Liver (tissue), 9 donors: ENCODE results near the gene ICAM3. TPM values are rescaled to one million over a fixed set of nuclear protein-coding genes. Genes with fewer than 3 reads are reported as not detected.
"Not testable (repeated sequence)": the region's sequence is repeated elsewhere in the genome, so short reads cannot be mapped to it uniquely, and the experiment has no call there.

Source experiments
- DNase-seq: peaks from one replicate; pipeline ENCODE4 v3.0.0-alpha.2; 2017; ENCODE audit warnings: low spot score
- H3K27ac ChIP-seq, 2 donors: one replicate each; pipeline ENCODE4 v1.7.0; 2013; ENCODE audit warnings: inconsistent platforms in 2 of 2, low read length in 2 of 2, control low read depth in 1 of 2, low read depth in 1 of 2, mild to moderate bottlenecking in 1 of 2
- H3K27me3 ChIP-seq, 4 donors: one replicate each; pipeline versions ENCODE4 v1.6.1 to v1.7.0; 2013; ENCODE audit warnings: low read length in 3 of 4, inconsistent platforms in 1 of 4, mild to moderate bottlenecking in 1 of 4, moderate library complexity in 1 of 4; ENCODE audit not compliant: control insufficient read depth in 4 of 4, insufficient read depth in 4 of 4
- H3K36me3 ChIP-seq, 4 donors: one replicate each; pipeline versions ENCODE4 v1.6.1 to v1.7.0; 2013; ENCODE audit warnings: low read length in 3 of 4, mild to moderate bottlenecking in 3 of 4, low read depth in 1 of 4, moderate library complexity in 1 of 4; ENCODE audit not compliant: control insufficient read depth in 4 of 4, insufficient read depth in 3 of 4
- H3K4me1 ChIP-seq, 4 donors: one replicate each; pipeline versions ENCODE4 v1.6.1 to v1.7.0; 2013; ENCODE audit warnings: low read length in 3 of 4, mild to moderate bottlenecking in 3 of 4, moderate library complexity in 1 of 4; ENCODE audit not compliant: control insufficient read depth in 4 of 4, insufficient read depth in 4 of 4
- H3K4me3 ChIP-seq, 3 donors: one replicate each; pipeline versions ENCODE4 v1.6.1 to v1.7.0; 2013; ENCODE audit warnings: low read length in 3 of 3, control low read depth in 1 of 3, low read depth in 1 of 3, mild to moderate bottlenecking in 1 of 3
- H3K9ac ChIP-seq, 2 donors: one replicate each; pipeline ENCODE4 v1.7.0; 2013; ENCODE audit warnings: low read length in 2 of 2, mild to moderate bottlenecking in 2 of 2, moderate library complexity in 2 of 2, control low read depth in 1 of 2, low read depth in 1 of 2
- H3K9me3 ChIP-seq, 4 donors: one replicate each; pipeline versions ENCODE4 v1.6.1 to v1.7.0; 2013; ENCODE audit warnings: low read length in 3 of 4; ENCODE audit not compliant: control insufficient read depth in 4 of 4
- ATF3 ChIP-seq: IDR thresholded peaks from 2 replicates; pipeline ENCODE4 v1.6.1; 2016; ENCODE audit warnings: antibody characterized with exemption
- CTCF ChIP-seq: fragments of 150-350 bp; IDR thresholded peaks from 2 replicates; pipeline ENCODE4 v1.5.1; 2017; ENCODE audit warnings: improper control_type of control experiment, low read depth, low read length; ENCODE audit not compliant: missing input control
- FOXA1 ChIP-seq: IDR thresholded peaks from 2 replicates; pipeline ENCODE4 v1.6.1; 2016; ENCODE audit warnings: antibody characterized with exemption
- GABPA ChIP-seq, 2 donors: IDR thresholded peaks in 1 of 2; conservative IDR thresholded peaks in 1 of 2; 2 replicates each; pipeline ENCODE4 v1.6.1; 2016; ENCODE audit warnings: antibody characterized with exemption in 2 of 2, mild to moderate bottlenecking in 1 of 2, moderate library complexity in 1 of 2
- HNF4A ChIP-seq, 2 donors: conservative IDR thresholded peaks; 2 replicates each; pipeline ENCODE4 v1.6.1; 2016; ENCODE audit warnings: antibody characterized with exemption in 2 of 2, mild to moderate bottlenecking in 2 of 2
- HNF4G ChIP-seq: IDR thresholded peaks from 2 replicates; pipeline ENCODE4 v1.6.1; 2016; ENCODE audit warnings: antibody characterized with exemption
- MAX ChIP-seq: IDR thresholded peaks from 2 replicates; pipeline ENCODE4 v1.6.1; 2016; ENCODE audit warnings: antibody characterized with exemption
- RAD21 ChIP-seq, 2 donors: IDR thresholded peaks; 2 replicates each; pipeline ENCODE4 v1.6.1; 2016; ENCODE audit warnings: antibody characterized with exemption in 2 of 2, mild to moderate bottlenecking in 2 of 2
- RXRA ChIP-seq, 2 donors: IDR thresholded peaks; 2 replicates each; pipeline ENCODE4 v1.6.1; 2017 to 2018; ENCODE audit warnings: antibody characterized with exemption in 2 of 2, mild to moderate bottlenecking in 1 of 2
- TAF1 ChIP-seq: conservative IDR thresholded peaks from 2 replicates; pipeline ENCODE4 v1.6.1; 2016; ENCODE audit warnings: antibody characterized with exemption, mild to moderate bottlenecking
- YY1 ChIP-seq: IDR thresholded peaks from 2 replicates; pipeline ENCODE4 v1.6.1; 2016; ENCODE audit warnings: antibody characterized with exemption, mild to moderate bottlenecking
- WGBS: extraction: QIAGEN DNeasy Blood & Tissue Kit; methylation state at CpG from one replicate; pipeline ENCODE4 v1.1.7; 2013; 5-methylcytosine and 5-hydroxymethylcytosine counted together
- polyA plus RNA-seq, 2 donors: library from polyadenylated mRNA; stranded (reverse) in 1 of 2; unstranded in 1 of 2; fragments of 200-250 nt in 1 of 2; fragments of >200 nt in 1 of 2; fragmentation: Nextera tagmentation in 1 of 2; extraction: Ambion mirVana in 1 of 2; gene quantifications; one replicate each; pipeline versions ENCODE4 v1.2.1 to v1.2.3, GENCODE V29; 2013 to 2015
- total RNA-seq, 2 donors: library from RNA; depleted of rRNA; stranded (reverse); fragments of >200 nt; gene quantifications; one replicate each; pipeline ENCODE4 v1.2.3, GENCODE V29; 2014
- donor health status: healthy.
- donor health status: healthy.
- donor health status: healthy.
- donor health status: healthy.
- donor health status: healthy.

Gene ICAM3
- total and polyA plus RNA-seq, 4 donors: 15.9 to 62.8 (median 21.0) TPM

- TF ChIP-seq CTCF (peak; percentile 97), HNF4G (no peak), ATF3 (no peak), GABPA (IDR thresholded peaks at IDR 0.05 in 1 of 2, conservative IDR thresholded peaks at IDR 0.05 in 1 of 2) (no peak), RXRA (IDR thresholded peaks at IDR 0.05) (peak in 1 of 2 donors; percentile 33), TAF1 (no peak)
These were observed 49.5 kb upstream of the ICAM3 start (continued) for GRCh38 chr19:10388957-10389356.

GRCh38 chr19:10384580-10384979 lies 45.2 kb upstream of the ICAM3 start:
- Histone ChIP-seq H3K9me3 (no peaks in the 10 kb centered on the region), H3K27ac (no peak overlapping the region), H3K27me3 (no peaks in the 10 kb centered on the region), H3K9ac (no peak overlapping the region), H3K36me3 (no peaks in the 10 kb centered on the region), H3K4me1 (peaks cover 0 to 15% (median 7%) of the 10 kb centered on the region in 4 donors), H3K4me3 (no peak overlapping the region)
- DNase-seq: no peak
- 91% methylated on average over 9 of the region's 9 CpGs for WGBS
- TF ChIP-seq CTCF (no peak), FOXA1 (no peak), ATF3 (no peak), HNF4G (no peak), TAF1 (no peak), YY1 (no peak), HNF4A (conservative IDR thresholded peaks at IDR 0.05) (no peak), RAD21 (IDR thresholded peaks at IDR 0.05) (no peak), GABPA (IDR thresholded peaks at IDR 0.05 in 1 of 2, conservative IDR thresholded peaks at IDR 0.05 in 1 of 2) (no peak), MAX (no peak)

- not testable (repeated sequence) for H3K27ac ChIP-seq, DNase-seq, H3K9ac ChIP-seq, H3K36me3 ChIP-seq, H3K9me3 ChIP-seq, H3K27me3 ChIP-seq, H3K4me3 ChIP-seq
- peaks cover 2 to 11% (median 8%) of the 10 kb centered on the region in 4 donors for H3K4me1 ChIP-seq
- WGBS: 82% methylated on average over 8 of the region's 8 CpGs
These were observed 43.7 kb upstream of the ICAM3 start for GRCh38 chr19:10383223-10383499.
